HG03045 (cell line): ENCODE results near the gene RAB36.

Experiments used
- ATAC-seq: cut with Tn5 transposase; IDR thresholded peaks from one replicate; pipeline ENCODE4 v1.9.1; 2021; ENCODE audit warnings: mild to moderate bottlenecking, moderate library complexity; ENCODE audit not compliant: unreplicated experiment

RAB36 gene, protein sequence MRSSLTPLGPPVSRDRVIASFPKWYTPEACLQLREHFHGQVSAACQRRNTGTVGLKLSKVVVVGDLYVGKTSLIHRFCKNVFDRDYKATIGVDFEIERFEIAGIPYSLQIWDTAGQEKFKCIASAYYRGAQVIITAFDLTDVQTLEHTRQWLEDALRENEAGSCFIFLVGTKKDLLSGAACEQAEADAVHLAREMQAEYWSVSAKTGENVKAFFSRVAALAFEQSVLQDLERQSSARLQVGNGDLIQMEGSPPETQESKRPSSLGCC

DNA sequence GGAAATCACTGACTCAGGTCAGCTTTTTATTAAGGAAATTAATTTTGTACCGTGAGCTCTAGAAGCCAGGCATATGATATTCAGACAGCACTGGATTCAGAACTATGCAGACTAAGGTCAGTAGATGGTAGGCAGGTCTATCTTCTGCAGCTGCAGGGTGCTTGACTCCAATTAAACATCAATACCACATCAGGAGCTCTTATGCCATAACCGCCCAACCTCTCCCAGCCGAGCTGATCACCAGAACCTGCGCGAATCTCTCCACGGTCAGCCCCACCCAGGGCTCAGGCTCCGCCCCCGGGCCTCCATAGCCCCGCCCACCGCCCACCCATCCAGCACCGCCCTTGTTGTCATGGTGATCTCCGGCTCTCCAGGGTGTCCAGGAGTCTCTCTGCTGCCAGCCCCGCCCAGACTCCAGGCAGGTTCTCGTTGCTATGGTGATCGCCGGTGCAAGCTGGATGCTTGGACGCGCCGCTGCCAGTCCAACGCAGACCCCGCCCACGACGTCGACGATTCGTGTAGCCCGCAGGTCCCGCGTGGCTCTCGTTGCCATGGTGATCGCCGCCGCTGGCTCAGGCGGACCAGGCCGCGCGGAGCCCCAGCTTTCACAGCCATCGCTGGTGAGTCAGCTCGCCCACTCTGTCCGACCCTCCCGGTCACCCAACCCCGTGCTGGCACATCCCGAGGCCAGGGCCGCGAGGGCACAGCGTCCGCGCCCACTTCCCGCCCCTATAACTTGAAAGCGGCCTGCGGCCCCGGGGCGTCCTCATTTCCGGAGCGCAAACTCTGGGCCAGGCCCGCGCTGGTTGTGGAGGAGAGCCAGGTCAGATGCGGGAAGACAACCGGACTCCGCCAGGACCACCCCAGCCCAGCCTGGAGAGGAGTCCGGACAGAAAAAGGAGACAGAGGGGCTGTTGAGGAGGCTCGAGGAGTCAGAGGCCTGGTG lies at the start of gene RAB36:
Gene RAB36, plus strand, starts transcription at position 546 of the 946 bp plus-strand sequence. CDS start 1,140 bp downstream, outside the sequence.
- ATAC-seq, result no peak

DNA sequence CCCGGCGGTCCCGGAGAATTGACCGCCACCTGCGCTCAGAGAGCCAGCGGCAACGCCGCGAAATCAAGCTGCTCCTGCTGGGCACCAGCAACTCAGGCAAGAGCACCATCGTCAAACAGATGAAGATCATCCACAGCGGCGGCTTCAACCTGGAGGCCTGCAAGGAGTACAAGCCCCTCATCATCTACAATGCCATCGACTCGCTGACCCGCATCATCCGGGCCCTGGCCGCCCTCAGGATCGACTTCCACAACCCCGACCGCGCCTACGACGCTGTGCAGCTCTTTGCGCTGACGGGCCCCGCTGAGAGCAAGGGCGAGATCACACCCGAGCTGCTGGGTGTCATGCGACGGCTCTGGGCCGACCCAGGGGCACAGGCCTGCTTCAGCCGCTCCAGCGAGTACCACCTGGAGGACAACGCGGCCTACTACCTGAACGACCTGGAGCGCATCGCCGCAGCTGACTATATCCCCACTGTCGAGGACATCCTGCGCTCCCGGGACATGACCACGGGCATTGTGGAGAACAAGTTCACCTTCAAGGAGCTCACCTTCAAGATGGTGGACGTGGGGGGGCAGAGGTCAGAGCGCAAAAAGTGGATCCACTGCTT lies 49.4 kb upstream of the RAB36 start:
- ATAC-seq, result no peak

DNA sequence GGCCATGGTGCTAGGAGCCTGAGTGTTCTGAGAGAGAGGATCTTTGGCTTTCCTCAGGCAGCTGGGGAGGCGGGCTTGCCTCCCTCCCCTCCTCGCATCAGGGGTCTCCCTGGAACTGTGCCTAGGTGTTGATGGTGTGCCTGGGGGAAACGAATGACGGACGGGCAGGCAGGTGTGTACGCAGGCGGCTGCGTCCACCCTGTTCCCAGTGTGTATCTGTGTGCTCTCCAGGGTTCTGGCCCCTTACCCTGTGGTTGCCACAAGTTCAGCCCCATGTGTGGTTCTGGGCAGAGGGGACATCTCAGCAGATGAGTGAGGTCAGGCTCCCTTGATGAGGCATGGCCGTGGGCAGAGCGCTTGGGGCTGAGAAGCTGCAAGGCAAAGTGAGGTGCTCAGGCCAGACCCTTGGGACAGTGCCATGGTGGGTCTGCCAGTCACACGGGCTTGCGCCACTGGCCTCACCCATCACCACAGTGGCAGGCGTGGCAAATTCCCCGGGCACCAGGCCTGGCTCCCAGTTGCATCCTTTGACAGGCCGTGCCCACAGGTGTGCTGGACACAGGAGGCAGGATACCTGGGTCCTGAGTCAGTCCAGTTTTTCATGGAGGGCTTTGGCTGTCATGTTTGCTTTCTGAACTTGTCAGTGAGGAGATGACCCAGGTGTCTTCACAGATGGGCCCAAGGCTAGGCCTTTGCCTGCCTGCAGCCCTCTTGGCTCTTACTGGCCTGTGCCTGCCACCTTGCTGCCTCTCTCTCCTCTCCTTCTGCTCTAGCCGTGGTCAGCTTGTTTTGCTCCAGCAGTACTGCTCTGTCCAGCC lies 47.7 kb upstream of the RAB36 start:
- ATAC-seq, result no peak

DNA sequence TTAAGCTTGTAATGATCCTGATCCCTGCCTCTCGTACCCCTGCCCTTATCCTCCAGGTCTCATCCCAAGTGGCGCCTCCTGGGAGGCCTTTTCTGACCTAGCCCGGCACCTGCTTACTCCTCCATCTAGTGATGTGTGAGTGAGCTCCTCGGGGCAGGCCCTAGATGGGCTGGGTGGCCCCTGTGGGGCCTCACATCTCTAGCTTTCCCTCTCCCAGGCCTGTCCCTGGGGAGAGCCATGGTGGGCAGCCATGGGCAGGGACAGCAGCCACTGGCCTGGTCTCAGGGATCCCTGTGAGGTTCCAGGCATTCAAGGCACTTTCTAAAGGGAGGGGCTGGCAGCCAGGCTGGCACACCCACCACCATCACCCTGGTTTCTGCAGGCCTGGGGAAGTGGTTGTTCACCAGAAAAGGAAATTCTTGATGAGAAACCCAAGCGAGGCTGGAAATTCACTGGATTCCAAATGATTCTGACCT lies 47.0 kb upstream of the RAB36 start:
- no peak for ATAC-seq

DNA sequence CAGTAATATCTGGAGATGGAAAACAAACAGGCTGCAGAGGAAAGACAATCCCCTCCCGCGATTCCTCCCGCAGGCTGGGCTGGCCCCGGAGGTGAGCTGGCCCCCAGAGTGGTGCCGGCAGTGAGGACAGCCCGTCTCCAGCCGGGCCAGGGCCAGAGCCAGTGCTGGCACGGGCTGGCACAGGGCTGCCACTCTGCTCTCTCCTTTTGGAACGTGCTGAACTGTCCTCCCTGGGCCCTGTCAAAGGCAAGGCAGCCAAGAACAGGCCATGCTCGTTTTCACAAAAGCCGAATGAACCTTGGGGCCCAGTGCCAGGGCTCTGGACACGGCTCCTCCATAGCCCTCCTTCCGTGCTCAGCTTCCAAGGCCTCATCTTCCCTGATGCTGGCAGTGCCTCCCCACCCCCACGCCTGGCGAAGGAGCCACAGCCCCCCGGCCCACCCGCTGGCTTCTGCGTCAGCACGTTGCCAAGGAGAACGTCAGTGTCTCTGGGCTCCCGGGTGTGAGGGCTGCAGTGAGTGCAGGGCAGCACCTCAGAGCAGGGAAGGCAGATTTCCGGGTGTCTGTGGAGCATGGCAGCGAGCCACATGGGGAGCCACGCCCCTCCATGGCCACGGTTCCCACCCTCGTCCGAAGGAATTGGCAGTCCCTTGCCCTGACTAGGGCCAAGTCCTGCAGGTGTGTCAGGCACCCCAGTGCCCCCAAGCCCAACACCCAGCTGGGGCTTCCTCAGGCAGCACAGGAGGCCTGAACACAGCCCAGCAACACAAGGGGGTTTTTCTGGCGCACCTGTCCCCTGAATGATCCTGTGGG lies 46.4 kb upstream of the RAB36 start:
- ATAC-seq, result no peak

DNA sequence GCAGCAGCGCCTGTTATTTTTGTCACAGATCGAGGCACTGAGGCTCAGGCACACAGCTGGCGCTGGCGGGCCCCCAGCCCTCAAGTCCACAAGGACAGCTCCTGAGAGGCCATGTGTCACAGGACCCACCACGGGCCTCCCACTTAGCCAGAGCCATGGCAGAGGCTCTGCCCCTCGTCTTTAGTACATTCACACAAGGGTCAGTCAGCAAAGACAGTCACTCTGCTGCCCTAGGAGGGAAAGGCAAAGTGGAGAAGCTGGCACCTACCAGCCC lies 45.8 kb upstream of the RAB36 start:
- ATAC-seq, result no peak

DNA sequence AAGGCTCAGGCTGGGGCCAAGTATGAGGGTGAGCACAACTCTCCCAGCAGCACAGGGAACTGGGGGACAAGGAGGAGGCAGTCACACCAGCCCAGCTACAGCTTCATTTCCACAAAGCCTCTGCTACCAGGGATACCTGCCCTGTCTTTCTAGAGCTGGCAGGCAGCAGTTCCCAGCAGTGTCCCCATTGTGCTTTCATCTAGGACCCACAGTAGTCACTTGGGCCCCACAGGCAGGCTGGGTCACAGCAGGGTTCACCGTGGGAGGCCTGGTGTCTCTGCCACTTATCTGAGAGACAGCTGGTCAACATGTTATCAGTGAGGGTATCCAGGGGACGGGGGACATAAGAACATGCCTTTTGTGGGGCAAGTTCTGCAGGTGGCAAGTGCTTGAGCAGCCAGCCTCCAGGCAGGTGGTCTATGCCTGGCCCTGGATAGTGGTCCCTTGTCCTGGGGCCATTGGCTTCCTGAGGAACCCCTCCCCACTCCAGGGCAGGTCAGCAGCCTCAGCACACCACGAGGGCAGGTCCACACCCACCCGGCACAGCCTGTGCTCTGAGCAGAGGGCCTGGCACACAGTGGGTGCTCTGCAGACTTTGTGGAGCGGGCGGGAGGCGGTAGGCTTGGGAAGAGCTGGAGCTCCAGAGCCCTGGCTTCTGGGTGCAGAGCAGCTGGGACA lies 45.0 kb upstream of the RAB36 start:
- ATAC-seq, result no peak

DNA sequence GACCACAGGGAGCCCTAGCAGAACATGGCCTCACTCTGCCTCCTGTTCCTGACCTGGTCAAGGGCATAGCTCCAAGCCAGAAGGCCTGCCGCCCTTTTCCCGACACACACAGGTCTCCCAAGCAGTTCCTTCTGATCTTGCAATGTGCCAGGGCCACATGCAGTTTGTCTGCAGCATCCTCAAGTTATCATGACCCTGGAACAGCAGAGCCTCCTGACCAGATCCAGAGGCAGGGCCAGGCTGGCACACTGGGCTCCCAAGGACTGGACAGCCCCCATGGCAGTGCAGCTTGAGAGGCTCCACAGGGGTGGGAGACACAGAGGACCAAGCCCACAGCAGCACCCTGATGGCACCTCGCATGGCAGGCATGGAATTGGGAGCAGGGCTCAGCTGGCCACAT lies 43.8 kb upstream of the RAB36 start:
- no peak for ATAC-seq

DNA sequence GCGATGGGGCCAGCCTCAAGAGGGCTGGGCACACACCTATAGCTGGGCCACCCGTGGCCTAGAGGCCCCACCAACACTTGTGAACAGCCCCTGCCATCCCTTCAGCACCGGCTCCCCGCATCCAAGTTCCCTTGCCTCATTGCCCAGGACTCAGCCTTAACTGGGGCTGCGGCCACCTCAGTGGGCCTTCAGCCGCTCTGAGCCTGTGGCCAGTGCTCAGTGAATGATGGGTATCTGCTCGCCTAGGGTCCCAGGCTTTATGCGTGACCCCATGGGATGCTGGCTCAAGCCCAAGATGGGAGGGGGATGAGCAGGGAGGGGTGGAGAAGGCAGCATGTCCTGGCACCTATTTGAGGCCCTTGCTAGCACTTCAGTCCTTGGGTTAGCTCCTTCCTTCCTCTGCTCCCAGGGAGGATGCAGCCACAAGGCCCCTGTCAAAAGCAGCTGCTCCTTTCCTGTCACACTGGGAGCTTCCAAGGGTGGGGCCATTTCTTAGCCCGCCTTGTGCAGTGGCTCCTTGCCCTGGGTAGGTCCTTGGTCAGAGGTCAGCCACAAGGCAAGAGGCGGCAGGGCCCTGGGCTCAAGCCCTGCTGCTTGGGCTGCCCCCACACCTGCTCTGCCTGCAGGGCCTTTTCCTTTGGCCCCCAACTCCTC lies 43.1 kb upstream of the RAB36 start:
- ATAC-seq, result no peak

DNA sequence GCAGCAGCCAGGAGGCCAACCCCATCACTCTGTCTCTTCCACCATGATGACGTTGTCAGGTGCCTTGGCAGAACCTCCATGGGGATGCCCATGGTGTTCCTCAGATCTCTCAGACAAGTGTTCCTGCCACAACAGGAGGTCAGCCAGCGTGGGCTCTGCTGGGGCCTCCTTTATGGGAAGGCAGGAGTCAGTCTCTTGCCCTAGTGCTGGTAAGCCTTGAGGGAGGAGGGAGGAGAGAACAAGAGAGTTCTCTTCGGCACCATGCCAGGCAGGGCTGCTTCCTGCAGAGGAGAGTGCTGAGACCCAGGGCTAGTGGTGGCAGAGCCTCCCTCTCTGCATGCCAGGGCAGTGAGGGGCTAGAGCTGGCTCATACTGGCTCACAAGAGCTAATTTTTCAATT lies 42.5 kb upstream of the RAB36 start:
- ATAC-seq, result no peak

DNA sequence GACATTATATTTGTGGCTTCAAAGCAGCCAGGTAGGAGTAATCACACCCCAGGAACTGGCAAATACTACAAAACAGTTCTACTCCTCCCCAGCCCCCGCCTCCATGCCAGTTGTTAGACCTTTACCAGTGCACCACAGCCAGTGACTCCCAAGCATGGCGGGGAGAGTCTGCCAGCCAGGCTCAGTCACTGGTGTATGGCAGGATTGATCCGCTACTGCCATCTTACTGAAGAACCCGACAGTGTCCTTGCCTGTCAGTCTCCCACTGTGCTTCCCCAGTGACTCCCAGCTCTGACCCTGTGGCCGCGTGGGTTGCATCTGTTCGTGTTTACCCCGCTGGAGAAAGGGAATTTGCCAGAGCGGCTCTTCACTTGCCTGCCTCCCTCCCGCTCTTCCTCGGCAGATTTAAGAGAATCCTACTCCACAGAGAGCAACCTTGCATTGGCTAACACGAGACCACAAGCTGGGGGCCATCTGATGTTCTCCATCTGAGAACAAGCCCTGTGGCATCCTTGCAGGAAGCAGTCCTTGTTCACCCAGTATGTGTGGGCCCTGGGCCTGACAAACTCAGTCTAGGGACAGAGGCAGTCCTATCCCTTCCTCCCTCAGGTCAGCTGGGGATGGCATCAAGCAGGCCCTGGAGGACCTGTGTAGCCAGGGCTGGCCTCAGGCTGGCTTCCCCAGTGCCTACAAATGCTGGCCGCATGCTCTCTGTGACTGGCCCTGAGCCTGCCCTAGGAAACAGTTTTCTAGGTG lies 41.9 kb upstream of the RAB36 start:
- no peak for ATAC-seq

DNA sequence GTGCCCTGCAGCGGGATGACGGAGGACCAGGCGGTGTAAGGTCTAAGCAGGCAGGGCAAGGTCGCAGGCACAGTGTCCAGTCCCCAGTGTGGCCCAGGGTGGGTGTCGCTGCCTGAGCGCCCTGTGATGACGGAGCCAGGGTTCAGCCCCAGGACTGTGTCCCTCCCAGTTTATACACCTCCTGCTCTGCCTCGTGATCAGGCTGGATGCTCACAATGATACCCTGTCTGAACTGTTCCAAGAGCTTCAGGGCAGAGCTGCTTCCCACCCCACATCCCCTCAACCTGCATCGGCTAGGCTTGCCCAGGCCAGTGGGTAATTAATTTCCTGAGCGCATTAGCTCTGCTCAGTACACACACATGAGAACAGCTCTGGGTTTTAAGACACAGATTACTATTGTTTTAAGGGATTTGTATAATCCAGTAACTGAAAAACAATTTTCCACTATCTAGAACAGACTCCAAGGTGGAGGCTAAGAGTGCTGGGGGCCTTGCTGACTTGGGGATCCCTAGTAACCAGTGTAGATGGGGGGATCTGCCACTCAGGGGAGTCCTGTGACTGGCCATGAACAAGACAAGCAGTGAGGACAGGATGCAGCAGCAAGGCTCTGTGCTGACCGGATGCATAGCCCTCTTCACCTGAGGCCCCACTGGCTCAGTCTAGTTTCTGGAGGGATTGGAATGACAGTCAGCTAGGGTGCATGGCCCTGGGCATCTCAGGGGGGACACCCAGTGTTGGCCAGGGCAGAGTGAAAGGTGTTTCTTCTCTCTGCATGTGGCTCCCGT lies 40.9 kb upstream of the RAB36 start:
- no peak for ATAC-seq

DNA sequence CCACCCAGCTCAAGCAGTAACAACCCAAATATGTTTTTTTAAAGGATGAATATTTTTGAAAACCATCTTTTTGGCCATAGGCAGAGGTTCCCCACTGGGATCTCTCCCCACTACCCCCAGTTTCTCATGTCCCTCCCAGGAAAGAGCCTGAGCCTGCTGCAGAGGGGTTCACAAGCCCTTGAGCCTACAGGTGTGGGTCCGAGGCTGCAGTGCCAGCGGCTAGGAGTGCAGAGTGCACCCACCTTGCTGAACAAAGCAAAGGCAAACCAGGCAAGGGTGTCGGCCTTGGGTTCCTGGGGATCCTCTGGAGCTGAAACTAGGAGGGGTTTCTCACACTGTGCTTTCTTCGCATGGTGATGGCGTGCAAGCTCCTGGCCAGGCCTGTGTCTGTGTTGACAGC lies 40.0 kb upstream of the RAB36 start:
- ATAC-seq, result no peak

DNA sequence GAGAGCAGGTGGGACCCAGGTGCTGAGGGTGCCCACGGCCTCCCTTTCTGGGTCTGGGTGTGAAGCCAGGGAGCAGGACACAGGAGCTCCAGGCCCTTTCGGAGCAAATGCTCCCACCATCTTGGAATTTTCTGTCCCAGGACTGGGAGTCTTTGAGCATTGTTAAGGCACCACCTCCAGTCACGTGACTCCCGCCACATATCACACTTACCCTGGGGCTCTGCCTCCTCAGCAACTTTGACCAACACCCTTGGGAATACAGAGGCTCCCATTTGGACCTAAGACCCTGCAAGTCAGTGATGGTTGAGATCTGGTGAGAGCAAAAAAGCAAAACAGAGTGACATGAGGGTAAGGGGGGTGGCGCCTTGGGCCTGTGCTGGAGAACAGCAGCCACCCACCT lies 39.4 kb upstream of the RAB36 start:
- no peak for ATAC-seq

DNA sequence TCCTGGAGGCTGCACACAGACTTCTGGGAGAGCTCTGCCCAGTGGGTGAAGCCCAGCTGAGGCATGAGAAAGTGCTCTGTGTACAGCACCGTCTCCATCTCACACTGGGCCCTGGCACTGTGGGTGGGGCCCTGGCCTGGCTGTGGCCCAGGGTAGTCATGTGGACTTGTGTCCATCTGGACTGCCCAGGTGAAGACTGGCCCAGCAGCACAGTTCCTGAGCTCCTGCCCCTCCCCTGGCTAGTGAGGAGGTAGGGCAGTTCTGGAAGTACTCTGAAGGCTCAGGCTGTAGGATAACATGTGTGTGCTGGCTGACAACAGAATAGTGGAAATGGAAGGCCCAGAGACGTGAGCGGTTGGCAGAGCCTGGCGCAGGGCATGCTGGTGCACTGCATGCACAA lies 38.9 kb upstream of the RAB36 start:
- ATAC-seq, result no peak

DNA sequence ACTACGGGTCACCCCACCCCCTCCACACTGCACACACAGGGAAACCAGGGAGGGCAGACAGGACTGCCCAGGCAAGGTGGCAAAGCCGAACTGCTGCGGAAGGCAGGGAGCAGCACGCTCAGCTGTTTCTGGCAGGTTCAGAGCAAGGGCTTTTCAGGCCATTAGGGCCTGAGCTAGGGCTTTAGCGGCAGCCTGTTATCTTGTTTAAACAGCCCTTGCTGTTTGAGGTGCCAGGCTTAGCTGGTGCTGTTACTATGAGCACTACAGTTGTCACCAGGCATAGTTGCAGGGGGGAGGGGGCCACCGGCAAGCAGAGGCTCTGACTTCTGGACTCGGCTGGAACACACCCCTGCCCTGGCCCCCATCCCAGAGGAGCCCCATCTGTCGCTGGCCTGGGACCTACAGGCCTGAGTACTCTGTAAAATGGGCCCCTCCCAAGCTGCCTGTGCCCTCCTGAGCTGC lies 38.3 kb upstream of the RAB36 start:
- ATAC-seq, result no peak

DNA sequence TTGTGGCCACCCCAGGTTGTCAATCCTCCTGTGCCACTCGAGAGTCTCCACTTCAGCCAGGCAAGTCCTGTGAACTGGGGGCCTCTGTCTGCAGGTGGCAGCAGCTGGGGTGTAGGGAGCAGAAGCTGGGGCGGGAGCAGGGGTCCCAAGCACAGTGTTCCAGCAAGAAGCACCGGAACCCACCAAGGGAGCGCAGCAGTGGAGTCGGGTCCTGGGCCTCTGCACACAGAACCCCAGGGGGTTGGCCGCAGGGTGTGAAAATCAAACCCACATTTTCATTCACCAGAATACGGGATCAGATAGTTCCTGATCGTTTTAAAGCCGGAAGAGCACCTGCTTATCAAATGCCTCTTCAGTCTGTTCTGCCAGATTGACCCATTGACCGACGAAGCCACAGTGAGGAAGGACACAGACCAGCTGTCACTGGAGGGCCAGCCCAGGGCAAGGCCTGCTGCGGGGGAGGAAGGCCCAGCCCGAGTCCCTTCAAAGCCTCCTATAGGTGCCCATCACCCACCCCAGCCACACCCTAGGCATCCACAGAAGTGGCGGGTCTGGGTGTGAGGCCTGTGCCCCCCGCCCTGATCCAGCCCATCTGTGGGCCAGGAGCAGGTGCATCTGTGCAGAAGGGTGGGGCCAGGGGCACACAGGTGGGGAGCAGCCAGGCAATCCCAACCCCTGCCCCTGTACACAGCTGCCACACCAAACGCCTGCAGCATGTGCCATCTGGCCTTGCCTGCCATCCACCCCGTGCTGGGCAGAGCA lies 37.6 kb upstream of the RAB36 start:
- no peak for ATAC-seq
